ENCODE data around the gene B3GNT3. TPM values are rescaled to one million over a fixed set of nuclear protein-coding genes. Genes with fewer than 3 reads are reported as not detected.
"Not testable (repeated sequence)": the region's sequence is repeated elsewhere in the genome, so short reads cannot be mapped to it uniquely, and the experiment has no call there.

Gene B3GNT3
- total RNA-seq, 1 donor from 2014 or later, result 11.5 TPM

DNA sequence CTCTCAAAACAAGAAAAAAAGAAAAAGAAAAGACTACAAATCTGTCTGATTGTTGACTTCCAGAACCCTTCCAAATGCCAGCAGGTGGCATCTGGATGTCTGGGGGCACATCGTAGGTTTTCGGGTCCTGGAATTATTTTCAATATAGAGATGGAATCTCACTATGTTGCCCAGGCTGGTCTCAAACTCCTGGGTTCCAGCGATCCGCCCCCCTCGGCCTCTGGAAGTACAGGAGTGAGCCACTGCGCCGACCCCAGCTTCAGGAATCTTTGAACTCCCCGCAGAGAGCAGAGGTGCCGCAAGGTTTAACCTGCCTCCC is 567 bp upstream of the B3GNT3 start:
- no peaks in the 10 kb centered on the region for H3K36me3 ChIP-seq (ENCODE audit: control insufficient read depth, insufficient read depth, low read length)
- peaks cover 15% of the 10 kb centered on the region for H3K27me3 ChIP-seq (ENCODE audit: control insufficient read depth, insufficient read depth, low read length)
- TF ChIP-seq, protein P1, sequence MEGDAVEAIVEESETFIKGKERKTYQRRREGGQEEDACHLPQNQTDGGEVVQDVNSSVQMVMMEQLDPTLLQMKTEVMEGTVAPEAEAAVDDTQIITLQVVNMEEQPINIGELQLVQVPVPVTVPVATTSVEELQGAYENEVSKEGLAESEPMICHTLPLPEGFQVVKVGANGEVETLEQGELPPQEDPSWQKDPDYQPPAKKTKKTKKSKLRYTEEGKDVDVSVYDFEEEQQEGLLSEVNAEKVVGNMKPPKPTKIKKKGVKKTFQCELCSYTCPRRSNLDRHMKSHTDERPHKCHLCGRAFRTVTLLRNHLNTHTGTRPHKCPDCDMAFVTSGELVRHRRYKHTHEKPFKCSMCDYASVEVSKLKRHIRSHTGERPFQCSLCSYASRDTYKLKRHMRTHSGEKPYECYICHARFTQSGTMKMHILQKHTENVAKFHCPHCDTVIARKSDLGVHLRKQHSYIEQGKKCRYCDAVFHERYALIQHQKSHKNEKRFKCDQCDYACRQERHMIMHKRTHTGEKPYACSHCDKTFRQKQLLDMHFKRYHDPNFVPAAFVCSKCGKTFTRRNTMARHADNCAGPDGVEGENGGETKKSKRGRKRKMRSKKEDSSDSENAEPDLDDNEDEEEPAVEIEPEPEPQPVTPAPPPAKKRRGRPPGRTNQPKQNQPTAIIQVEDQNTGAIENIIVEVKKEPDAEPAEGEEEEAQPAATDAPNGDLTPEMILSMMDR (IDR thresholded peaks at IDR 0.05; ENCODE audit: insufficient read depth, low read length, poor library complexity, severe bottlenecking), result no peak
- DNase-seq (ENCODE audit: low read depth), result no peak
- no peak overlapping the region for H3K4me3 ChIP-seq (ENCODE audit: low read depth, low read length)

DNA sequence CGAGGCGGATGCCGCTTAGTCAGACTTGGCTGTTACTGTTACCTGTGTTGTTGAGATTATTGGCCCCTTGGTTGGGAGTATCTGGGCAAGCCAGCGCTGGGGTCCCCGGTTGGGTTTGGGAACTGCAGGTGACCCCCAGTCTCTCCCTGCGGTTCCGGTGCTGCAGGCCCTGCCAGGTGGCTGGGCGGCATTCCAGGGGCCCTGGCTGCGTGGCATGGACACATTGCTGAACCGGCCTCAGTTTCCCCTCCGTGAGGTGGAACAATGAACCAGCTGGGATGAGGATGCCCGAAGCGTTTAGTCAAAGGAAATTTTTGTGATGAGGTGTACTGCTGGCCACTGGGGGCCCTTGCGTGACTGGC is 538 bp downstream of the B3GNT3 start:
- no peak for DNase-seq (ENCODE audit: low read depth)
- H3K36me3 ChIP-seq (ENCODE audit: control insufficient read depth, insufficient read depth, low read length), result no peaks in the 10 kb centered on the region
- TF ChIP-seq, protein P1 (IDR thresholded peaks at IDR 0.05; ENCODE audit: insufficient read depth, low read length, poor library complexity, severe bottlenecking), result no peak
- H3K4me3 ChIP-seq (ENCODE audit: low read depth, low read length), result peak overlapping the region; percentile 30
- peaks cover 15% of the 10 kb centered on the region for H3K27me3 ChIP-seq (ENCODE audit: control insufficient read depth, insufficient read depth, low read length)

DNA sequence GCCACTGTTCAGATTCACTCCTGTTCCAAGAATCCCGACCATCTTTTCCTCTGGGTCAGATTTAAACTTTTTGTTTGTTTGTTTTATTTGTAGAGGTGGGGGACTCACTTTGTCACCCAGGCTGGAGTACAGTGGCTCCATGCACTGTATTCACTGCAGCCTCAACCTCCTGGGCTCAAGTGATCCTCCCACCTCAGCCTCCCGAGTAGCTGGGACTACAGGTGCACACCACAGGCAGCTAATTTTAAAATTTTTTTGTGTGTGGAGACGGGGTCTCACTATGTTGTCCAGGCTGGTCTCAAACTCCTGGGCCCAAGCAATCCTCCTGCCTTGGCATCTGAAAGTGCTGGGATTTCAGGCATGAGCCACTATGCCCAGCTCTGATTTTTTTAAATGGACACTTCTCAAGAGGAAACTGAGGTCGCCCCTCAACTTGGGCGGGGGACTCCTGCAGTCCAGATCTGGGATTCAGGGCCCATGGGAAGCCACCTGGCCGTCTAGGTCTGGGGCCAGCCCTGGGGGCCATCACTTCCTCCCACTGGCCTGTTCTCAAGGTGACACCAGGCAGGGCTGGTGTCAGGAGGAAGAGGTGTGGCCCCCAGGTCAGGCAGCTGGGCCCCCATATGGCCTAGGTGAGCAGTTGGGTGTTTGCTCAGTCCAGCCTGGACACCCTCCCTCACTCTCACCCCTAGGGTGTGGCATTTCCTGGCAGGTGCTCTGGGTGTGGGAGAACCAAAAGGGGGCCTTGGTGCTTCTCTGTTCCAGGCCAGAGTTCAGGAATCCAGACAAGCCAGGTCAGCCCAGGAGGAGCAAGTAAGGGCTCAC is 1.3 kb downstream of the B3GNT3 start:
- H3K36me3 ChIP-seq (ENCODE audit: control insufficient read depth, insufficient read depth, low read length), result no peaks in the 10 kb centered on the region
- TF ChIP-seq, protein P1 (IDR thresholded peaks at IDR 0.05; ENCODE audit: insufficient read depth, low read length, poor library complexity, severe bottlenecking), result no peak
- peaks cover 15% of the 10 kb centered on the region for H3K27me3 ChIP-seq (ENCODE audit: control insufficient read depth, insufficient read depth, low read length)
- no peak overlapping the region for H3K4me3 ChIP-seq (ENCODE audit: low read depth, low read length)
- DNase-seq (ENCODE audit: low read depth), result no peak

DNA sequence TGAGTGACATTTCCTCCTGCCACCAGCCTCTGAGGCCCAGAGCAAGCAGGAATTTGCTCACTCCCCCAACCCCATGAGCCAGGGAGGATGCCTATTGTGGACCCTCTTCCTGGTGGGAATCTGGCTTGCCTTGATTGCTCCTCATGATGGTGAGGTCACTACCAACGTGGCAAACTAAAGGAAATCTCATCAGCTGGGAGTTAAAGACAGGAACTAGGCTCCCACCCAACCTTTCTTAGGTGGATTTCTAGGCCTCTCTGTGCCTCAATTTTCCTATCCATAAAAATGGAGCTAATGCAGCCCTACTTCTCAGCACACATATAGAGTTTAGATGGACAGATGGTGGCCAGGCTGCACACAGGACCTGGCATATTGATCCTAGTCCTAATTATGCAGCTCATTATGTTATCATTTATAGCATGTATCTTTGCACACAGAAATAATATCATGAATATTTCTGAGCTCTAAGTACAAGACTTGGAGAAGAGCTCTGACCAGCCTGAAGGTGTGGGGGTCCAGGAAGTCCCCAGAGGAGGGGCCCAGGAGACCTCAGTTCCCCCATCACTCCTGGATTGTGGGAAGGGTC is 2.0 kb downstream of the B3GNT3 start:
- no peak overlapping the region for H3K4me3 ChIP-seq (ENCODE audit: low read depth, low read length)
- H3K27me3 ChIP-seq (ENCODE audit: control insufficient read depth, insufficient read depth, low read length), result peaks cover 15% of the 10 kb centered on the region
- TF ChIP-seq, protein P1 (IDR thresholded peaks at IDR 0.05; ENCODE audit: insufficient read depth, low read length, poor library complexity, severe bottlenecking), result no peak
- DNase-seq (ENCODE audit: low read depth), result no peak
- no peaks in the 10 kb centered on the region for H3K36me3 ChIP-seq (ENCODE audit: control insufficient read depth, insufficient read depth, low read length)

DNA sequence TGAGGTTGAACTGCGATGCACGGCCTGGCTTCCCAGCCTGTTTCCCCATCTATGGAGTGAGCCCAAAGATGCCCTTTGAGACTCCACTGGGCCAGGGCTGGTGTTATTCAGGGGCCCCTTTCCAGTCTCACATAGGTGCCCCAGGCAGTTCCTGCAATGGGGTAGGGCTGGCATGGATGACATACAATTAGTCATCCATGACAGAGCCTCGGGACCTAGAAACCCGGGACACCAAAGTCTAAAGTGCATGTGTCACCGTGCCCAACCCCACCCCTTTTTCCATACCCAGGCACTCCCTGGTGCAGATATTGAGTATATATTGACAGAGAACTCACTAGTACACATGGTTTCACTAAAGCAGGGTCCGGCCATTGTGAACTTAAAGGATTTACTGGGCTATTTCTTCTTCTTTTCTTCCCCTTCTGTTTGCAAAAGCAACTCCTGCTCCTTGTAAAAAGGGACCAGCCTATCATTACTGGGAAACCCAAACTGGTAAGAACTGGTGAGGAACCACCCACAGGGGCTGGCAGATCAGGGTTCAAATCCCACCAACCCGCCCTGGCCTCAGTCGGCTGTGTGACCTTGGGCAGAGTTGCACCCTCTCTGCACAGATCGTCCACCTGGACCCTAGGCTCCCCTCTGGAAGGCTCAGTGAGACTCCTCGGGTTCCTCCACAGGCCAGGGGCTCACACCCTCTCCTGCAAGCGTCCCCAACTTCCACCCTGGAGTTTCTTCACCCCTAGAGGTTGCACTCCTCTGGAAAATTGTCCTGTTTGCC is 2.7 kb downstream of the B3GNT3 start:
- no peak overlapping the region for H3K4me3 ChIP-seq (ENCODE audit: low read depth, low read length)
- no peak for DNase-seq (ENCODE audit: low read depth)
- peaks cover 17% of the 10 kb centered on the region for H3K27me3 ChIP-seq (ENCODE audit: control insufficient read depth, insufficient read depth, low read length)
- no peaks in the 10 kb centered on the region for H3K36me3 ChIP-seq (ENCODE audit: control insufficient read depth, insufficient read depth, low read length)
- TF ChIP-seq, protein P1 (IDR thresholded peaks at IDR 0.05; ENCODE audit: insufficient read depth, low read length, poor library complexity, severe bottlenecking), result no peak

DNA sequence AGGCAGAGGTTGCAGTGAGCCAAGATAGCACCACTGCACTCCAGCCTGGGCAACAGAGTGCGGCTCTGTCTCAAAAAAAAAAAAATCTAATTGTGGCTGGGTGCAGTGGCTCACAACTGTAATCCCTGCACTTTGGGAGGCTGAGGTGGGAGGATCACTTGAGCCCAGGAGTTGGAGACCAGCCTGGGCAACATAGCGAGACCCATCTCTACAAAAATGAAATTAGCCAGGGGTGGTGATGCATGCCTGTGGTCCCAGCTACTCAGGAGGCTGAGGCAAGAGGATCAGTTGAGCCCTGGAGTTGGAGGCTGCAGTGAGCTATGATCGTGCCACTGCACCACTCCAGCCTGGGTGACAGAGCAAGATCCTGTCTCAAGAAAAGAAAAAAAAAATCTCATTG is 3.7 kb downstream of the B3GNT3 start:
- not testable (repeated sequence) for H3K36me3 ChIP-seq (ENCODE audit: control insufficient read depth, insufficient read depth, low read length); H3K4me3 ChIP-seq (ENCODE audit: low read depth, low read length); DNase-seq (ENCODE audit: low read depth)
- peaks cover 17% of the 10 kb centered on the region for H3K27me3 ChIP-seq (ENCODE audit: control insufficient read depth, insufficient read depth, low read length)
